SIG-M5 treated with dmso at 0.1 percent for 504 hours (cell line): ENCODE measurements around the gene CATSPERE.
"Not testable (repeated sequence)": the region's sequence is repeated elsewhere in the genome, so short reads cannot be mapped to it uniquely, and the experiment has no call there.

Experiments used
- DNase-seq: peaks from one replicate; lab custom pipeline; 2025; ENCODE audit not compliant: unreplicated experiment; lab: John Stamatoyannopoulos, UW

CATSPERE gene

GRCh38 chr1:244661569-244662312, 200.7 kb downstream of the CATSPERE start:
- not testable (repeated sequence) for DNase-seq

GRCh38 chr1:244662599-244662998, 201.5 kb downstream of the CATSPERE start:
- no peak for DNase-seq

GRCh38 chr1:244664353-244664752, 203.3 kb downstream of the CATSPERE start:
- no peak for DNase-seq

GRCh38 chr1:244665771-244666217, 204.7 kb downstream of the CATSPERE start:
- no peak for DNase-seq

GRCh38 chr1:244666672-244667418, 205.8 kb downstream of the CATSPERE start:
- DNase-seq: not testable (repeated sequence)

GRCh38 chr1:244667797-244668196, 206.7 kb downstream of the CATSPERE start:
- no peak for DNase-seq

GRCh38 chr1:244672946-244673682, 212.0 kb downstream of the CATSPERE start:
- no peak for DNase-seq

- DNase-seq: no peak
Observed at GRCh38 chr1:244674446-244674845, 213.4 kb downstream of the CATSPERE start.

- no peak for DNase-seq
Observed at GRCh38 chr1:244675167-244675566, 214.1 kb downstream of the CATSPERE start.

GRCh38 chr1:244678697-244679096, 217.6 kb downstream of the CATSPERE start:
- no peak for DNase-seq

GRCh38 chr1:244680667-244681066, 219.6 kb downstream of the CATSPERE start:
- DNase-seq: no peak

- DNase-seq: not testable (repeated sequence)
Observed at GRCh38 chr1:244682087-244682486, 221.0 kb downstream of the CATSPERE start.
